Testis (tissue), 2 donors: ENCODE measurements around the gene PPEF1.

ENCODE experiments used
- CTCF ChIP-seq, 3 experiments: fragments of 450-650 bp in 2 of 3; fragments of 200-600 bp in 1 of 3; sonication (generic) in 1 of 3; IDR thresholded peaks; one replicate each; pipeline ENCODE4 v1.5.1; 2016 to 2019; ENCODE audit warnings: antibody characterized with exemption in 3 of 3, mild to moderate bottlenecking in 2 of 3, moderate library complexity in 1 of 3
- POLR2A ChIP-seq: fragments of 450-650 bp; IDR thresholded peaks from one replicate; pipeline ENCODE4 v1.6.1; 2017; ENCODE audit warnings: antibody characterized with exemption, mild to moderate bottlenecking, moderate library complexity

- TF ChIP-seq CTCF (IDR thresholded peaks at IDR 0.05) = no peak
- TF ChIP-seq POLR2A = no peak
Observed at GRCh38 chrX:18682979-18683387, 24.5 kb upstream of the PPEF1 start.
